ENCODE data around the gene PNPO. TPM values are rescaled to one million over a fixed set of nuclear protein-coding genes. Genes with fewer than 3 reads are reported as not detected.

Gene PNPO
- total and polyA plus RNA-seq, 2 of the 13 experiments (the other 11 are each of a cell fraction or from before 2014, with no cell fraction given) = 47.9 to 63.3 TPM

- 0 out of 2 replicates have a peak, but pooled peaks have one; percentile 10 for TF ChIP-seq TFAP4 (IDR thresholded peaks at IDR 0.05; ENCODE audit: borderline replicate concordance, low read depth)
- no peak for TF ChIP-seq ZNF781 (CRISPR knock-in tag; IDR thresholded peaks at IDR 0.05; ENCODE audit: borderline replicate concordance, not compliant biosample characterization)
- no peak for TF ChIP-seq ZNF30 (CRISPR knock-in tag; IDR thresholded peaks at IDR 0.05)
- TF ChIP-seq TFDP1 (CRISPR knock-in tag; IDR thresholded peaks at IDR 0.05; ENCODE audit: borderline replicate concordance) = peak; percentile 77; the same call in 1 of the 2 replicates
- peak; percentile 48; the same call in 1 of the 2 replicates for TF ChIP-seq PPARG (CRISPR knock-in tag; conservative IDR thresholded peaks at IDR 0.05)
- no peak for TF ChIP-seq REPIN1 (CRISPR knock-in tag; IDR thresholded peaks at IDR 0.05; ENCODE audit: borderline replicate concordance, low read depth)
- no peak for TF ChIP-seq ZNF17 (CRISPR knock-in tag; IDR thresholded peaks at IDR 0.05)
- peak; percentile 73; the same call in 1 of the 2 replicates for TF ChIP-seq ZNF329 (CRISPR knock-in tag; IDR thresholded peaks at IDR 0.05; ENCODE audit: low read depth)
- peak; percentile 28 to 44; a peak in 2 of 4 replicates for TF ChIP-seq HMGXB4 (CRISPR knock-in tag; IDR thresholded peaks at IDR 0.05; ENCODE audit: borderline replicate concordance in 1 of 2, low read depth in 1 of 2)
- TF ChIP-seq SKIL (CRISPR knock-in tag; IDR thresholded peaks at IDR 0.05; ENCODE audit: borderline replicate concordance) = no peak
- TF ChIP-seq HOMEZ (CRISPR knock-in tag; IDR thresholded peaks at IDR 0.05; ENCODE audit: low read depth) = no peak; the same call in 1 of the 2 replicates
- TF ChIP-seq GRHL1 (CRISPR knock-in tag; conservative IDR thresholded peaks at IDR 0.05) = no peak
- TF ChIP-seq ZNF691 (CRISPR knock-in tag; IDR thresholded peaks at IDR 0.05; ENCODE audit: borderline replicate concordance, low read depth) = 0 out of 2 replicates have a peak, but pooled peaks have one; percentile 2
- TF ChIP-seq ZNF891 (CRISPR knock-in tag; IDR thresholded peaks at IDR 0.05) = peak; percentile 75; the same call in 1 of the 2 replicates
- peak; percentile 60; the same call in 1 of the 2 replicates for TF ChIP-seq ZBTB20 (CRISPR knock-in tag; IDR thresholded peaks at IDR 0.05; ENCODE audit: borderline replicate concordance, low read depth)
- peak; percentile 2 for TF ChIP-seq DR1 (CRISPR knock-in tag; IDR thresholded peaks at IDR 0.05)
Measured at GRCh38 chr17:47895856-47896671, 45.3 kb upstream of the PNPO start, which contains the start of gene SP2 (continued).
